Nucleus accumbens (tissue), 56 donors: Measurements from ENCODE around the gene AFF1.

ENCODE experiments used
- DNase-seq, 56 donors: peaks; one replicate each; lab custom pipeline; 2025; lab: John Stamatoyannopoulos, UW

The AFF1 gene

DNA sequence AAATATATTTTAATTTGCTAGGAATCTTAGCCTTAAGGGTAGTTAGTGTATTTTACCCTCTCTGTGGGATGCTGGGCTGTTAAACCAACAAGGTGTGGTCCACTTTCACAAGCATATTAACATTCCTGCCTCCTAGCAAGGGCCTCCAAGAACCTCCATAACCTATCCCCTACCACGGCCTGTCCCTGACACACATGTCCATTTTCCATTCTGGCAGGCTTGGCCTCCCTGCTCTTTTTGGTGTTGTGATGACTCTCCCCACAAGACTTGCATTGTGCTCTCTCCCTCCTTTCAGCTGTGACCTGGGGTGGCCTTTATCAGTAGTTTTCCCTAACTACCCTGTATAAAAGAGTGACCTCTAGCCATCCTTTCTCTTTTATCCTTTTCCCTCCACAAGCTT, 165.4 kb downstream of the AFF1 start:
- DNase-seq: no peak

DNA sequence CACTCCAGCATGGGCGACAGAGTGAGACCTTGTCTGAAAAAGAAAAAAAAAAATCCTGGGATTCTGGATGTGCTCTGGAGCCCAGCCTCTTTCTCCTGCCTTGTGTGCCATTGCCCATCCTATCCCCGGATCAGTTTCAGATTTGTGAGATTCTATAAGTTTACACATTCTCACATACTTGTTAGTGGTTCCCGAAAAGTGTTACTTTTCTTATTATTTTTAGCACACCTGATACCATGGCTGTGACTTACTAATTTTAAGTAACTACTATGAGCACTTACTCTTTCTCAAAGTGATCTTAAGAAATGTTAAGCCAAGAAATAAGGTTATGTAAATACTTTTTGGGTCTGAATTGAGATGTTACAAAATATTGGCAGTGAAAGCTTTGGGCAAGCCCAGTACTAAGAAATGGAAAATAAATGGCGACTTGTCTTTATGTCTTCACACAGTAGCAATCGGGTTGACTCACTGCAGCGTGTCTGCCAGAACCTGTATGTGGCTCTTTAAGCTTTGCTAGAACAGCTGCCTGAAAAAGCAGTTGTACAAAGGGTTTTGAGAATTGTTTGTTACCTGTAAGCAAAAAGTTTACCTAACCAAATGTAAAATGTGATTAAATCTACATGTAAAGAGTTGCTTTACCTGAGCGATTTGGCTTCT, 166.9 kb downstream of the AFF1 start:
- DNase-seq: no peak

DNA sequence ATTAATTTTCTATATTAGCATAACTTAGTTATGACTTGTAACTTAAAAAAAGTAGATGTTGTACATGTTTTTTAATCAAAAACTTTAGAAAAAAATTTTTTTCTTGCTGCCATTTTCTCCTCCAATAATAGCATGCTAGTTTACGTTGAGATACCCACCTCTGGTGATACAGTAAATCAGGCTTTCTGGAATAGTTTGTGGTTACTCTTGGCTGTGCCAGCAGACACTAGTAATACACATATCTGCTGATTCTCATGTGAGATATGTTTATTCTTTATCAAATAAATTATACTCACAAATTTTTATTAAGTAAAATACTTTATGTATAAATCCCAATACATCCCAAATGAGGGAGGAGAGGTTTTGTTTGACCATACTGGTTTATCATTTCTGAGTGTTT, 168.3 kb downstream of the AFF1 start:
- no peak for DNase-seq

DNA sequence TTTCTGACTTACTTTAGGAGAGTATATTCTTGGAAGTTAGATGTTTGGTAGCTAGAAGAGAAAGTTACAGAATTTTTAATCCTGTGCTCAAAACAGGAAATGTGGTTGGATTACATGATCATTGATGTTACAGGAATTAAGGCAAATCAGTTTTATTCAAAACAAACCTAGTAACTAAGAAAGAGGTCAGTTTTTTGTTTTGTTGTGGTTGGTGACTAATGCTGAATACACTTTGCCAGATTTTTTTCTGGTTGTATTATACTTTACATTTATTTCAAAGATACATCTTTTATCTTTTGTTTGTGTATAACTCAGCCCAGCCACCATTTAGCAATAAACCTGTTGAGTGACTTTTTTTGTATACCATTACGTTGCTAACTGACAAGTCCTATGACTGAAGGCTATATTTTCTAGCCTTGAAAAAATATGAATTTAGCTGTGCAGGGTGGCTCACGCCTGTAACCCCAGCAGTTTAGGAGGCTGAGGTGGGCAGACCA, 168.9 kb downstream of the AFF1 start:
- no peak for DNase-seq

DNA sequence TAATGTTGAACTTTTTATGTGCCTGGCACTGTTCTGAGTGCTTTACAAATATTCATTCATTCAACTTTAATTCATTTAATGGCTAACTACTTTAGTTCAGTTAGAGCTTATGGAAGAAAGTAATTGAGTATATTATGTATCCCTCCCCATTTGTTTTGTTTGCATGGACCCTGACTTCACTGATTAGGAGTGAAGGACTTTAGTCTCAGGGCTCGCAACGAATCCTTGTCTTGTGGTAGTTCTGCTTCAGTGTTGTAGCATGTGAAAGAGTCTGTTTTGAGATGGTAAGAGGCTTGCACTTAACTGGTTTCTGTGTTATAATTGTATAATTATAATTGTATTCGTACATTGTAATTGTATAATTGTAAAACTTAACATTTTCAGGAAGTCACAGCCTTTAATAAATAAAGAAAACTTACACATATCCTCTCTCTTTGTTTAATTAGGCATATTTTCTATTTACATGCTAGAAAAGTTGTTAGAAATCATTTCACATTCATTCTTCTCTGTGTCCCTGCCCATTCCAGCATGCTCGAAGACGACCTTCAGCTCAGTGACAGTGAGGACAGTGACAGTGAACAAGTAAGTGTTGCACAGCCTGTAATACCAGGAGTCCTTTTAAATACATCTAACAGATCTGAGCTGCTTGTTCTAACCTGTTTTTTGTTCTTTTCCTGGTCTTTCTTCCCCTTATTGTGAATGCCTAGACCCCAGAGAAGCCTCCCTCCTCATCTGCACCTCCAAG, 170.5 kb downstream of the AFF1 start:
- no peak for DNase-seq

DNA sequence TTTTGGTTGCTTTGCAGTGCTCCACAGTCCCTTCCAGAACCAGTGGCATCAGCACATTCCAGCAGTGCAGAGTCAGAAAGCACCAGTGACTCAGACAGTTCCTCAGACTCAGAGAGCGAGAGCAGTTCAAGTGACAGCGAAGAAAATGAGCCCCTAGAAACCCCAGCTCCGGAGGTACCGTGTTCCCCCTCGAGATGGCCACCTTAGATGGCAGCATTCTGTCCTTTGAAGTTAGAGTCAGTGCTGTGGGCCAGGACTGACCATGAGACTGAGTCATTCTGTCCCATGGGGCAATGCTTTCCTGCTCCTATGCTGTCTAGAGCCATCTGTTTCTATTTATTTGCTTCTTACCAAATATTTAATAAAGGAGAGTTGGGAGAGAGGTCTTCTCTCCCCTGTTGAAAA, 173.3 kb downstream of the AFF1 start:
- peak in 7 of 56 donors; percentile 2 to 39 (median 5) for DNase-seq

DNA sequence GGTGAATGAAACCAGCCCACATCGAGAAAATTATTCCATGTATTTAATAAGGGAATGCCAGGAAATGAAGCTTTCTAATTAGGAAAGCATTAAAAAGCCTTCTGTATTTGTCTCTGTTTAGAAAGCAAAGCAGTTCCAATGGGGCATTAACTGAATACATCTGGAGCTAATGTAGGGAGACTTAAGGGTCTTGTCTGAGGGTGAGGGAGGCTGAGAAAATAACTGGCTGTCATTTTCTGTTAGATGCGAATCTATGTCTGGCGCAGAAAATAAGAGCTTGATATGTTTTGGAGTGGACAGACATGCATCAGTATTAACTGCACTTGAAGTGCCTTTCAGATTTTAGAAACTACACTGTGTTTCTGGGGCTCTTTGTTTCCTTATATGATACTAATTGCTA, 174.3 kb downstream of the AFF1 start:
- no peak for DNase-seq

DNA sequence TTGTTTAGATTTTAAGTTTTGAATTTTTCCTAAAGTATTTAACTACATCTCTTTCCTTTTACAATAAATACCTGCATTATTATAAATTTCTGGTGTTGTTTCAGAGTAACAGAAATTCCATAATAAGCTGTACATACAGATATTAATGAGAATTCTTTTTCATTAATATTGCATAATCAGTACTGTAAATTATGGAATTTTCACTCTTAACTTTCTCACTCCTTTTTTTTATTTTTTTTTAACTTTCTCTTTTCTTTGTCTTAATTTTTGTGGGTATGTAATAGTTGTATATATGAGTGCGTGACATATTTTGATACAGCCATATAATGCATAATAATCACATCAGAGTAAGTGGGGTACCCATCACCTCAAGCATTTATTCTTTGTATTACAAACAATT, 175.1 kb downstream of the AFF1 start:
- no peak for DNase-seq

DNA sequence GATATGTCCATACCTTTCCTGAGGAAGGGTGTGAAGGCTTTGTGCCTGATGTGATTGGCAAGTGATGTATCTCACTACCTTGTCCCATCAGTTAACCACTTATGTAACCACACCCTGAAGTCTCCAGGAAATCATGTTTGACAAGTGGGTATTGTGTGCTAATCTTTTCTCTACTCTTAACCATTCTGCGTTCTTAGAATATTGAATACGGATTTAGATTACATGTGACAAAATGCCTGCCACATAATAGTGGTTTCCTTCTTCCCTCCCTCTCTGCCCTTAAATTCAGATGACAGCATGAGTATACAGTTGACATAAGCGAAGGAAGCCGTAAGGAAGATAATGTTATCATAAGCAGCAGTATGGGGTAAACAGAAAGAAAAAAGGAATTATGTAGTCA, 177.3 kb downstream of the AFF1 start:
- DNase-seq: no peak

DNA sequence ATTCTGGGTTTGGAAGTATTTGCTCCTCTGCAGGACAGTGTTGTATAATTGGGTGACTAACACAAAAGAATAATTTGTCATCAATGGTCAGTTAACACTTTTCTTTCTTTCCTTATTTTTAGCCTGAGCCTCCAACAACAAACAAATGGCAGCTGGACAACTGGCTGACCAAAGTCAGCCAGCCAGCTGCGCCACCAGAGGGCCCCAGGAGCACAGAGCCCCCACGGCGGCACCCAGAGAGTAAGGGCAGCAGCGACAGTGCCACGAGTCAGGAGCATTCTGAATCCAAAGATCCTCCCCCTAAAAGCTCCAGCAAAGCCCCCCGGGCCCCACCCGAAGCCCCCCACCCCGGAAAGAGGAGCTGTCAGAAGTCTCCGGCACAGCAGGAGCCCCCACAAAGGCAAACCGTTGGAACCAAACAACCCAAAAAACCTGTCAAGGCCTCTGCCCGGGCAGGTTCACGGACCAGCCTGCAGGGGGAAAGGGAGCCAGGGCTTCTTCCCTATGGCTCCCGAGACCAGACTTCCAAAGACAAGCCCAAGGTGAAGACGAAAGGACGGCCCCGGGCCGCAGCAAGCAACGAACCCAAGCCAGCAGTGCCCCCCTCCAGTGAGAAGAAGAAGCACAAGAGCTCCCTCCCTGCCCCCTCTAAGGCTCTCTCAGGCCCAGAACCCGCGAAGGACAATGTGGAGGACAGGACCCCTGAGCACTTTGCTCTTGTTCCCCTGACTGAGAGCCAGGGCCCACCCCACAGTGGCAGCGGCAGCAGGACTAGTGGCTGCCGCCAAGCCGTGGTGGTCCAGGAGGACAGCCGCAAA, 179.6 kb downstream of the AFF1 start:
- DNase-seq: no peak

DNA sequence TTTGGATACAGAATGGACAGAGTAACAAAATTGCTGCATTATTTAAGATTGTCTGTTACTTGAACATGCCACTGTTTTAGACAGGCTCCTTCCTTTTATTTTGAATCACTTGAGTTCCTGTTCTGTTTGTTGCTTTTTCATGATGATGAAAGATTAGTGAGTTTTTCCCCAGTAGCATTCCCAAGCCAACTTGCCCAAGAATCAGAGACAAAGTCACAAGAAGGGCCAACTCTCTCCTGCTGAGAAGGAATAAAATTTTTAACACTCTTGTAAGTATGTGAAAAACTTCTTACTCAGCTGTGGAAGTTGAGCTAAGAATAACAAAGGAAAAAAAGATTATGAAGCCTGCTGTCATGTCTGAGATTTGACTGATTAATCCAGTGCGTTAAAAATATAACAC, 181.4 kb downstream of the AFF1 start:
- DNase-seq: no peak

DNA sequence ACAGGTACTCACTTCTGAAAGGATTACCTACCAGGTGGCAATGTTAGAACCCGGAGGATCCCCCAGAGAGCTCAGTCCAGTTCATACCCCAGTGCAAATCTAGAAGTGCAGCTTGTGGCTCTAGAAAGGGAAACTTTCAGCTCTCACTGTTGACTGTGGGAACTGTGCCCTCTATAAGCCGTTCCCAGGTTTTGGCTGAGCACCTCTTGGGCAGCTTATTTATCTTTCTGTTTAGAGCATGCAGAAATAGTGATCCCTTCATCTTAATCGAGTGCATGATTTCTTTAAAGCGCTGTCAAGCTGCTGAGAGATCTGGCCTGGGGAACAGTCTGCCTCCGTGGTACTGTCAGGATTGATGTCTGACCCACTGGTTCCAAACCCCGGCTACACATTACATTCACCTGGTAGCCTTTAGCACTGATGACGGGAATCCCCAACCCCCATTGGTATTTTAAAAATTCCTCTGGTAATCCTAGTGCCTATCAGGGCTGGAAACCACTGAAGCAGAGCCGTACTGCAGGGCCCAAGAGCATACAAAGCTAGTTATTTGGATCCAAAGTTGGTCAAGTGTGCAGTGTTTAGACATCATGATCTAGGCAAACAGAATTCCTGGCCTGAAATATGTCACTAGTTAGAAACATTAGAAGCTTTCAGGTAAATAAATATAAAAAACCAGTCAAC, 182.4 kb downstream of the AFF1 start:
- DNase-seq: no peak

DNA sequence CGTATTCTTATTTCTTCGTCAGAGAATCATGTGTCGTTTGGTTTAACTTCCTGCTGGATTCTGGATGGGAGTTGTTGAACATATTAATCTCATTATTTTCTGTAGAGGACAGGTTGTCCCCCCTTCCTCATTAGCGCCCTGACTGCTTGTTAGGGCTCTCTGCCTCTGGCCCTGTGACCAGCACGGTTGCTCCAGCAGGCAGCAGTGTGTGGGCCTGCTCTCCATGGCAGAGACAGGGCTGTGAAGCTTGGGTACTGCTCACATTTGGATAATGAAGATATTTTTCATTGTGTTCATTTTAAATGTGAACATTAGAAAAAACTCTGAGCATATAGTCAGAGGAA, 182.9 kb downstream of the AFF1 start:
- peak in 3 of 56 donors; percentile 2 to 8 (median 5) for DNase-seq

DNA sequence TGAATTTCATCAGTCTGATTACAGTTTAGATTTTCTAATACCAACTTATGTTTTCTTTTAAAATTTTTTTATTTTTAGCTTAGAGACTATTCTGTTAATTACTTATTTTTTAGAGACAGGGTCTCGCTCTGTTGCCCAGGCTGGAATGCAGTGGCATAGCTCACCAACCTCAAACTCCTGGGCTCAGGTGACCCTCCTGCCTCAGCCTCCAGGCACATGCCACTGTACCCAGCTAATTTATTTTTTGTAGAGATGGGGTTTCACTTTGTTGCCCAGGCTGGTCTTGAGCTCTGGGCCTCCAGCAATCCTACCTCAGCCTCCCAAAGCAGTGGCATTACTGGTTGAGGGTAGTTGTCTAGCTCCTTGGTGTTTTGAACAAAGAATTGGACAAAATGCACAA, 183.6 kb downstream of the AFF1 start:
- DNase-seq: no peak

DNA sequence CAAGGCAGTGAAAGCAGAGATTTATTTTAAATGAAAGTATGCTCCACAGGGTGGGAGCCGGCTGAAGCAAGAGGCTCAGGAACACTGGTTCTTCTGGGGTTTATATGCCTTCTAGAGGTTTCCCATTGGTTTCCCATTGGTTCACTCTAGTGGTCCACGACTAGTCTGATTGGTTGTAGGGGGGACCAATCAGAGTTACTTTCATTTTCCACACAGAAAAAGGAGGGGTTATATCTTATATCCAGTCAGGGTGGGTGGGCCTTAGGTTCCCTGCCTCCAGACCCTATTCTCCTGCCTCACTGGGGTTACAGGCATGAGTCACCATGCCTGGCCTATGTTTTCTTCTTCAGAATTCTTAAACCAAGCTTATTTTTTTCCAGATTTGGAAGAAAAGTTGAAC, 184.0 kb downstream of the AFF1 start:
- DNase-seq: no peak

DNA sequence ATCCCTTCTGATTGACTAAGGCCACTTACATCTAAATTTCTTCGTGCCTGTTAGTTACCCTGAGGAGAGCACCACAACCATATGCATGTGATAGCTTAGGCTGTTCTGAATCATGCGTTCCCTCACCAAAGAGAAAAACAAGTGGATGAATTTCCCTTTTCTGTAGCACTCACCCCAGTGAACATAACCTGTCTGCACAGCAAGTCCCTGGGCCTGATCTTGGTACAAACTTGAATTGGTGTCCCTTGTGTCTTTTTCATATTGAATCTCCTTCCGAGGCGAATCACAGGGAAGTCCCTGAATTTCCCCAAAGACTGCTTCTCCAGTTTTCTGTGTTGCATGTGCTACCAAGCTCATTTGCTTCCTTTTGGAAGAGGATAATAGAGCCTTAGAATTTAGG, 185.2 kb downstream of the AFF1 start:
- no peak for DNase-seq

DNA sequence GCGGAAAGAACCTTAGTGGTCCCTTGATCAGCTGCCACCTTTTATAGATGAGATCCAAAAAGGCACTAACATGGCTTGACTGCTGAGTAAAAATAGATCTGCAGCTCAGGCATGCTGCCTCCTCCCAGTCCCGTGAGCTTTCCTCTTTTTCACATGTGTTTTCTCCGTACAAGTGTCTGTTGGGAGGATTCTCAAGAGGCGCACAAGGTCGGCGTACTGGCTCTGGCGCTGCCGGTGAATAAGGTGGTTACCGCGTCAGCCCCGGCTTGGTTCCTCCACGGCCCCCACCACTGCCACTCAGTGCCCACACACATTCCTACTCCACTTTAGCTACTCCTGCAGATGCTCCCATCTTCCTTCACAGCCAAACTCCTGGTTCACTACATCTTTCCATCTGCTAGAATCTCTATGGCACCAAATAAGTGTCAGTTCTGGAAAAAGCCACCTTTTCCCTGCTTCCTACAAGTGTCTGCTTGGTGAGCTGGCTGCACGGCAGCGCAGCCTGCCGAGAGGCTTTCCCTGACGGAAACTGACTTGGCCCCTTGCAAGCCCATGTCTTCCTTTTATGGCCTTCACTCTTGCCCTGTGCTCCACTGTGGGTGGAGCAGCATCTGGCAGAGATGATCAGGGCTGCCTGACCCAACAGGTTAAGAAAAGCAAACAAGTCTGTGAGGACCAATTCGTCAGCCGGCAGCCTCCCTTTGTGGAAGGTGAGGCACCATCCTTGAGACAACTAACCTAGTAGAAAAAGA, 185.8 kb downstream of the AFF1 start:
- peak in 11 of 56 donors; percentile 2 to 36 (median 13) for DNase-seq

DNA sequence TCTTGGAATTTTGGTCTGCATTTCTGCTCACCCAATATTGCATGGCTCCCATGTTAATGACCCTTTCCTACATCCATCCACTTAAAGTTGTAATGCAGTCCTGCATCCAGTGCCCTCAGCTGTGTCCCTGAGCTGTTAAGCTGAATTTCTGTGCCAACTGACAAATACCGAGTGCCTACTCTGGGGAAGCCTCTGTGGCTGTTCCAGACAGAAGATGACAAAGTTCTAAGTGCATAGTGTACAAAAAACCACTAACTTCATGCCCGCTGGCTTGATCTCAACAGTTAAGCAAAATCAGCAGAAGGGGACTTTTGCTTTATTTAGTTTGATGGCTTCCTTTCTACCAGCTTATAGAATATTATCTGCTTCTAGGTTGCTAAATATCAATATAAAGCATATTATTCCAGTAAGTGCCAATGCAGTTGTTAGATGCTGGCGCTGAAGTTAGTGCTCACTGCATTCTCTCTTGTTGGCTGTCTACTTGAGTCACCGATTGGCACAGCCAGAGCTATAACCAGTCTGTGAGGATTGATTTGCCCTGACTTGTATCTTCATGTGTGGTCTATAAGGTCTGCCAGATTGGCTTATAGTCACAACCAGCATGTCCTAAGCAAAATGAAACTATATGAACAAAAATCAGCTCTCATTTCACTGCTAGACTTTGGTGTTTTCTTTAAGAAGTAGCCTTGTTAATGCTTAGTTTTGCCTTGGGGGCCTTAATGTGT, 186.7 kb downstream of the AFF1 start:
- no peak for DNase-seq

DNA sequence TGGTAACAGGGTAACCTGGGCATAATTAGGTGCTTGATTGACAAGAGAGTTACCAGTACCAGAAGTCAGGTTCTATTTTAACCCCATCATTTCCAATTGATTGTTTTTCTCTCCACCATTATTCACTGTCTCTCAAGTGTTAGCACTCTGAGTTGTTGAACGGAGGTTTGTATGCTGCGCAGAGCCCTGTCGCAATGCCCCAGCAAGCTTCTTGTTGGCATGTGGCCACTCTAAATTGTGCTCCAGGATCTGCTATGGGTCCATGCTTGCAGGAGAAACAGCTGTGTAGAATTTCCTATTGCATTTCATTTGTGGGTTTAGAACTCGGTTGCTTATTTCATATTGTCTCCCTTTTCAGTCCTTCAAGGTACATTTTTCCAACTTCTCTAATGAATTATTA, 187.4 kb downstream of the AFF1 start:
- peak in 3 of 56 donors; percentile 2 to 24 (median 21) for DNase-seq
